Activated CD4-positive, alpha-beta memory T cell treated with anti-CD3 and anti-CD28 coated beads, Interleukin-2, amount 10 ng/mL, durations not matched to agents 7 days and 5 days (primary cell): ENCODE results near the gene SOX15. TPM values are rescaled to one million over a fixed set of nuclear protein-coding genes. Genes with fewer than 3 reads are reported as not detected.

ENCODE experiments used
- CTCF ChIA-PET: fragments of 350-600 bp; sonication (Branson Sonifier 250); formaldehyde crosslinking; loops from one replicate; lab custom pipeline; 2021; ENCODE audit warnings: antibody characterized with exemption, inconsistent platforms; lab: Charles Lee
- POLR2A ChIA-PET: fragments of 350-600 bp; sonication (Branson Sonifier 250); formaldehyde crosslinking; loops from one replicate; lab custom pipeline; 2021; ENCODE audit warnings: antibody characterized with exemption; lab: Charles Lee
- DNase-seq: peaks from one replicate; pipeline ENCODE4 v3.0.0-alpha.2; 2020
- H3K27ac Mint-ChIP-seq: one replicate; pipeline ENCODE4 v1.8.0; 2021; ENCODE audit warnings: mild to moderate bottlenecking, mixed read lengths
- H3K27me3 Mint-ChIP-seq: one replicate; pipeline ENCODE4 v1.8.0; 2021; ENCODE audit warnings: mixed read lengths
- H3K36me3 Mint-ChIP-seq: one replicate; pipeline ENCODE4 v1.8.0; 2021; ENCODE audit warnings: low read depth, mixed read lengths
- H3K4me1 Mint-ChIP-seq: one replicate; pipeline ENCODE4 v1.8.0; 2021; ENCODE audit warnings: mixed read lengths
- H3K4me3 Mint-ChIP-seq: one replicate; pipeline ENCODE4 v1.8.0; 2021; ENCODE audit warnings: mild to moderate bottlenecking, mixed read lengths
- H3K9me3 Mint-ChIP-seq: one replicate; pipeline ENCODE4 v1.8.0; 2021; ENCODE audit warnings: mixed read lengths
- total RNA-seq, 2 experiments: library from RNA; stranded (reverse); gene quantifications; one replicate each; pipeline ENCODE4 v1.2.3, GENCODE V29; 2021

Gene SOX15
- total RNA-seq = under 1 TPM; 0.30 to 0.40 TPM

GRCh38 chr17:7589891-7590691, at the start of gene SOX15:
TSS of gene SOX15 (minus strand) at chr17:7590094. CDS start at chr17:7589676, 418 bp downstream.
- Mint-ChIP-seq H3K36me3 (peaks cover 61% of the 10 kb centered on the region), H3K27me3 (no peaks in the 10 kb centered on the region), H3K27ac (peak within 1 kb of the TSS; percentile 26), H3K9me3 (no peaks in the 10 kb centered on the region), H3K4me1 (peaks cover 16% of the 10 kb centered on the region), H3K4me3 (no peak within 1 kb of the TSS)
- DNase-seq = no peak
- ChIA-PET CTCF (interaction anchor here (0.7 to 2.4 kb wide), 22 partner anchors 9 to 254 kb away, joined by 3 to 24 read pairs (median 4); partner anchors contain the start of genes ACAP1, CHRNB1, FXR2 and SENP3), POLR2A (interaction anchor here (0.8 to 2.3 kb wide), 7 partner anchors 10 to 98 kb away, joined by 3 to 17 read pairs (median 4); partner anchors contain the start of genes CD68, TP53 and WRAP53)

- no peak for DNase-seq
- no peaks in the 10 kb centered on the region for H3K9me3 Mint-ChIP-seq
- no peaks in the 10 kb centered on the region for H3K36me3 Mint-ChIP-seq
- ChIA-PET CTCF (no interaction called here), POLR2A (interaction anchor here (0.6 kb wide), 1 partner anchor 50 kb away, joined by 4 read pairs; no protein-coding TSS in a partner anchor)
- no peak overlapping the region for H3K4me3 Mint-ChIP-seq
- no peak overlapping the region for H3K27ac Mint-ChIP-seq
- peaks cover 2% of the 10 kb centered on the region for H3K4me1 Mint-ChIP-seq
- H3K27me3 Mint-ChIP-seq = peaks cover 2% of the 10 kb centered on the region
Observed at GRCh38 chr17:7636163-7636562, 46.3 kb upstream of the SOX15 start.

GRCh38 chr17:7634384-7634783, 44.5 kb upstream of the SOX15 start:
- Mint-ChIP-seq H3K4me1 (peaks cover 2% of the 10 kb centered on the region), H3K27me3 (peaks cover 2% of the 10 kb centered on the region), H3K36me3 (no peaks in the 10 kb centered on the region), H3K4me3 (no peak overlapping the region), H3K9me3 (no peaks in the 10 kb centered on the region), H3K27ac (no peak overlapping the region)
- ChIA-PET POLR2A (interaction anchor here (6.4 kb wide), 1 partner anchor 52 kb away, joined by 57 read pairs; the partner anchor contains the start of genes TP53 and WRAP53), CTCF (interaction anchor here (0.6 to 5.0 kb wide), 5 partner anchors 38 to 471 kb away, joined by 3 to 50 read pairs (median 3); partner anchors contain the start of genes TP53 and WRAP53)
- DNase-seq = peak; percentile 28

GRCh38 chr17:7633093-7633492, 43.2 kb upstream of the SOX15 start:
- Mint-ChIP-seq H3K4me3 (no peak overlapping the region), H3K27ac (no peak overlapping the region), H3K9me3 (no peaks in the 10 kb centered on the region), H3K27me3 (no peaks in the 10 kb centered on the region), H3K36me3 (no peaks in the 10 kb centered on the region), H3K4me1 (peaks cover 2% of the 10 kb centered on the region)
- POLR2A ChIA-PET = interaction anchor here (0.5 to 6.4 kb wide), 4 partner anchors 18 to 212 kb away, joined by 3 to 57 read pairs (median 4); partner anchors contain the start of genes FXR2, TP53 and WRAP53
- DNase-seq = no peak
- CTCF ChIA-PET = interaction anchor here (0.8 to 5.0 kb wide), 12 partner anchors 8 to 98 kb away, joined by 3 to 50 read pairs (median 4); partner anchors contain the start of genes FXR2, TP53 and WRAP53

- DNase-seq = peak; percentile 47
- Mint-ChIP-seq H3K4me1 (peaks cover 5% of the 10 kb centered on the region), H3K9me3 (no peaks in the 10 kb centered on the region), H3K36me3 (no peaks in the 10 kb centered on the region), H3K27me3 (no peaks in the 10 kb centered on the region), H3K27ac (no peak overlapping the region), H3K4me3 (no peak overlapping the region)
- ChIA-PET POLR2A (interaction anchor here (1.3 to 6.4 kb wide), 3 partner anchors 17 to 213 kb away, joined by 3 to 57 read pairs (median 4); partner anchors contain the start of genes FXR2, TP53 and WRAP53), CTCF (interaction anchor here (0.8 to 5.0 kb wide), 13 partner anchors 9 to 99 kb away, joined by 3 to 50 read pairs (median 4); partner anchors contain the start of genes FXR2, TP53 and WRAP53)
Observed at GRCh38 chr17:7632492-7632894, 42.6 kb upstream of the SOX15 start.

GRCh38 chr17:7631398-7632380, 41.8 kb upstream of the SOX15 start:
- CTCF ChIA-PET = interaction anchor here (0.8 to 5.0 kb wide), 11 partner anchors 10 to 99 kb away, joined by 3 to 50 read pairs (median 4); partner anchors contain the start of genes FXR2, TP53 and WRAP53
- DNase-seq = no peak
- H3K9me3 Mint-ChIP-seq = no peaks in the 10 kb centered on the region
- no peak overlapping the region for H3K27ac Mint-ChIP-seq
- no peaks in the 10 kb centered on the region for H3K27me3 Mint-ChIP-seq
- POLR2A ChIA-PET = interaction anchor here (1.3 to 6.4 kb wide), 3 partner anchors 16 to 214 kb away, joined by 3 to 57 read pairs (median 4); partner anchors contain the start of genes FXR2, TP53 and WRAP53
- no peaks in the 10 kb centered on the region for H3K36me3 Mint-ChIP-seq
- peaks cover 10% of the 10 kb centered on the region for H3K4me1 Mint-ChIP-seq
- H3K4me3 Mint-ChIP-seq = no peak overlapping the region

DNA sequence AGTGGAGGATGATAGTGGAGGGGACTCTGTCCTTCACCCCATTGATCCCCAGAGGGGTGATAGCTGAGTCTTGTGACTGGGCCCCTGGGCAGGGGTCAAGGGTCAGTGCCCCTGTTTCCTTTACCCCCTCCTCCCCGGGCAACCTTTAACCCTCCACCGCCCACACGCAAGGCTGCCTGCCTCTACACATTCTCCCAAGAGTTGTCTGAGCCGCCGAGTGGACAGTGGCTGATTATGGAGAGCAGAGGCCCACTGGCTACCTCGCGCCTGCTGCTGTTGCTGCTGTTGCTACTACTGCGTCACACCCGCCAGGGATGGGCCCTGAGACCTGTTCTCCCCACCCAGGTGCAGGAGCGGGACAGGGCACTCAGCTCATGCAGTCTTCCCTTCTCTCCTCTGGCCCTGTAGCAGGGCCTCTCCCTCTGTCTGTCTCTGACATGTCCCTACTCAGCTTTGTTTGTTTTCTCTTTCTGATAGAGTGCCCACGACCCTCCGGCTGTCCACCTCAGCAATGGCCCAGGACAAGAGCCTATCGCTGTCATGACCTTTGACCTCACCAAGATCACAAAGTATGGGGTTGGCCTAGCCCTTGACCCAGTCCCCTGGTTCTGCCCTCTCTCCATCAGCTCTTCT, 40.2 kb upstream of the SOX15 start, which contains the start of gene SHBG:
SHBG (plus strand) TSS at position 197 of the 633 bp plus-strand sequence; CDS start at position 235, 38 bp downstream.
- ChIA-PET POLR2A (interaction anchor here (0.8 to 6.4 kb wide), 2 partner anchors 16 to 57 kb away, joined by 4 to 57 read pairs; partner anchors contain the start of genes FXR2, TP53 and WRAP53), CTCF (interaction anchor here (0.7 to 1.0 kb wide), 2 partner anchors 56 to 58 kb away, joined by 3 to 4 read pairs; no protein-coding TSS in a partner anchor)
- Mint-ChIP-seq H3K27me3 (no peaks in the 10 kb centered on the region), H3K4me1 (peaks cover 16% of the 10 kb centered on the region), H3K36me3 (peaks cover 3% of the 10 kb centered on the region), H3K27ac (no peak within 1 kb of the TSS), H3K9me3 (no peaks in the 10 kb centered on the region), H3K4me3 (no peak within 1 kb of the TSS)
- no peak for DNase-seq

GRCh38 chr17:7627250-7628121, 37.6 kb upstream of the SOX15 start, which contains the start of gene SAT2:
TSS of gene SAT2 (minus strand) at chr17:7627821. CDS start at chr17:7627635, 186 bp downstream.
- Mint-ChIP-seq H3K4me1 (peaks cover 16% of the 10 kb centered on the region), H3K36me3 (peaks cover 3% of the 10 kb centered on the region), H3K4me3 (peak within 1 kb of the TSS; percentile 92), H3K27ac (peak within 1 kb of the TSS; percentile 47), H3K27me3 (no peaks in the 10 kb centered on the region), H3K9me3 (no peaks in the 10 kb centered on the region)
- peak; percentile 88 for DNase-seq
- ChIA-PET POLR2A (interaction anchor here (0.7 to 4.5 kb wide), 9 partner anchors 10 to 492 kb away, joined by 3 to 63 read pairs (median 3); partner anchors contain the start of genes ACAP1, FXR2, MPDU1 and TP53), CTCF (interaction anchor here (0.6 to 2.4 kb wide), 8 partner anchors 8 to 449 kb away, joined by 3 to 25 read pairs (median 5); partner anchors contain the start of genes FXR2, MPDU1, TP53 and WRAP53)

GRCh38 chr17:7626956-7627249, 37.0 kb upstream of the SOX15 start:
- CTCF ChIA-PET = interaction anchor here (1.5 to 2.4 kb wide), 4 partner anchors 9 to 61 kb away, joined by 3 to 25 read pairs (median 10); partner anchors contain the start of genes FXR2, TP53 and WRAP53
- no peak for DNase-seq
- Mint-ChIP-seq H3K9me3 (no peaks in the 10 kb centered on the region), H3K4me3 (peak overlapping the region; percentile 92), H3K36me3 (peaks cover 3% of the 10 kb centered on the region), H3K27ac (no peak overlapping the region), H3K4me1 (peaks cover 14% of the 10 kb centered on the region), H3K27me3 (no peaks in the 10 kb centered on the region)
- POLR2A ChIA-PET = interaction anchor here (1.4 to 4.5 kb wide), 4 partner anchors 12 to 216 kb away, joined by 3 to 63 read pairs (median 12); partner anchors contain the start of genes FXR2, MPDU1, TP53 and WRAP53

DNA sequence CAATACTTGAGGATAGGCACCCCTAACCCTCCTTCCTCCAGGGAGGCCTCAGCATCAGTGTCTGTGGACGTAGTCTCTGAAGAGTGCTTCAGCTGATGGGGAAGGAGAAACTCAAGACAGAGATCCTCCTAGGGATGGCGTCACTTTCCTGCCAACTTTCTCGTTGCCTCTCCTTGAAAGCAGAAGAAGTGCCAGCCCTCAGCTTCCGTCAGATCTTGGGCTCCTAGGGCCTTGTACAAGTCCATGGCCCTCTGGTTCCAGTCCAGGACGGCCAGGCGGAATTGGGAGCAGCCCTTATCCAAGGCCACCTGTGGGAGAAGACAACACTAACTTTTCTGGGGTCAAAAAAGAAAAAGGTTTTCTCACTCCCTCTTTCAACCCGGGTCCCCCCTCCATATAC, 36.4 kb upstream of the SOX15 start:
- Mint-ChIP-seq H3K4me3 (peak overlapping the region; percentile 92), H3K36me3 (peaks cover 3% of the 10 kb centered on the region), H3K9me3 (no peaks in the 10 kb centered on the region), H3K4me1 (peaks cover 14% of the 10 kb centered on the region), H3K27me3 (no peaks in the 10 kb centered on the region), H3K27ac (no peak overlapping the region)
- ChIA-PET CTCF (interaction anchor here (2.4 kb wide), 1 partner anchor 11 kb away, joined by 14 read pairs; the partner anchor contains the start of gene FXR2), POLR2A (interaction anchor here (1.8 to 4.5 kb wide), 3 partner anchors 12 to 60 kb away, joined by 10 to 63 read pairs (median 13); partner anchors contain the start of genes FXR2, MPDU1, TP53 and WRAP53)
- no peak for DNase-seq
